ENCODE results near the gene PKD2L2. TPM values are rescaled to one million over a fixed set of nuclear protein-coding genes. Genes with fewer than 3 reads are reported as not detected.
"Not testable (repeated sequence)": the region's sequence is repeated elsewhere in the genome, so short reads cannot be mapped to it uniquely, and the experiment has no call there.

Gene PKD2L2
- total and polyA plus RNA-seq, 11 donors: 0.08 to 1.1 (median 0.49) TPM; not detected in 2

GRCh38 chr5:137845472-137845871 lies 43.8 kb upstream of the PKD2L2 start:
- DNase-seq: no peak
- Histone ChIP-seq H3K27me3 (no peaks in the 10 kb centered on the region), H3K4me3 (no peak overlapping the region), H3K36me3 (peaks cover 0 to 31% (median 3%) of the 10 kb centered on the region in 9 donors), H3K27ac (peak overlapping the region in 4 of 12 donors; percentile 15 to 56 (median 30)), H3K9me3 (no peaks in the 10 kb centered on the region), H3K4me1 (peaks cover 0 to 19% (median 3%) of the 10 kb centered on the region in 12 donors)
- intact Hi-C loops (cut with DNase I): no loop called here
- TF ChIP-seq POLR2A (IDR thresholded peaks at IDR 0.05) (no peak), CTCF (IDR thresholded peaks at IDR 0.05) (no peak)
- no peak for ATAC-seq

- peaks cover 0 to 31% (median 3%) of the 10 kb centered on the region in 9 donors for H3K36me3 ChIP-seq
- TF ChIP-seq CTCF (IDR thresholded peaks at IDR 0.05) (no peak), POLR2A (IDR thresholded peaks at IDR 0.05) (no peak)
- intact Hi-C loops (cut with DNase I): no loop called here
- peak overlapping the region; percentile 29 to 75 (median 49) for H3K27ac ChIP-seq
- H3K4me1 ChIP-seq: peaks cover 0 to 11% (median 5%) of the 10 kb centered on the region in 12 donors
- peak in 1 of 5 donors; percentile 51 for DNase-seq
- 56 to 65% (median 62%) methylated on average over 6 of the region's 6 CpGs for WGBS, 4 donors
- H3K4me3 ChIP-seq: no peak overlapping the region
- ATAC-seq: peak; percentile 69 to 97 (median 82)
- H3K9me3 ChIP-seq: peaks cover 0 to under 1% (median 0%) of the 10 kb centered on the region in 12 donors
- H3K27me3 ChIP-seq: no peaks in the 10 kb centered on the region
Measured at GRCh38 chr5:137847687-137848086, 41.6 kb upstream of the PKD2L2 start.

GRCh38 chr5:137853165-137853564 lies 36.1 kb upstream of the PKD2L2 start:
- ATAC-seq, DNase-seq: not testable (repeated sequence)

GRCh38 chr5:137856201-137856600 lies 33.1 kb upstream of the PKD2L2 start:
- intact Hi-C loops (cut with DNase I): no loop called here
- peaks cover 0 to 4% (median 0%) of the 10 kb centered on the region in 9 donors for H3K36me3 ChIP-seq
- TF ChIP-seq CTCF (IDR thresholded peaks at IDR 0.05) (no peak), POLR2A (IDR thresholded peaks at IDR 0.05) (no peak)
- DNase-seq (no peak), ATAC-seq (no peak)
- peak overlapping the region in 2 of 12 donors; percentile 75 to 79 for H3K27ac ChIP-seq
- 60 to 68% (median 64%) methylated on average over 3 of the region's 3 CpGs for WGBS, 4 donors
- no peak overlapping the region for H3K4me3 ChIP-seq
- H3K9me3 ChIP-seq: peaks cover 0 to 6% (median 0%) of the 10 kb centered on the region in 12 donors
- H3K27me3 ChIP-seq: no peaks in the 10 kb centered on the region
- peaks cover 5 to 35% (median 20%) of the 10 kb centered on the region in 12 donors for H3K4me1 ChIP-seq

More at GRCh38 chr5:137853165-137853564, 36.1 kb upstream of the PKD2L2 start:
- intact Hi-C loops (cut with DNase I); H3K4me3 ChIP-seq; H3K36me3 ChIP-seq; H3K9me3 ChIP-seq; H3K27me3 ChIP-seq; H3K27ac ChIP-seq: not testable (repeated sequence)
- H3K4me1 ChIP-seq: peaks cover 0 to 27% (median 19%) of the 10 kb centered on the region in 12 donors
